PC-3 (cell line): ENCODE data around the gene MEFV. TPM values are rescaled to one million over a fixed set of nuclear protein-coding genes. Genes with fewer than 3 reads are reported as not detected.

Experiments
- ATAC-seq: fragments of 200-7000 bp; cut with Tn5 transposase; 2 replicates; pipeline ENCODE4 v1.9.1; 2020; ENCODE audit warnings: mild to moderate bottlenecking, moderate library complexity
- BruUV-seq: library from RNA; stranded (reverse); fragments of 400-500 nt; replicated peaks from 2 replicates; lab custom pipeline; 2021; lab: Mats Ljungman, UMichigan
- CTCF ChIA-PET: fragments of 300-600 bp; sonication (Branson Sonifier 250); formaldehyde crosslinking; loops from one replicate; lab custom pipeline; 2022; ENCODE audit warnings: antibody characterized with exemption; lab: Charles Lee
- POLR2A ChIA-PET: fragments of 300-600 bp; sonication (Branson Sonifier 250); formaldehyde crosslinking; loops from one replicate; lab custom pipeline; 2022; ENCODE audit warnings: antibody characterized with exemption; ENCODE audit not compliant: unreplicated experiment; lab: Charles Lee
- DNase-seq: peaks from one replicate; pipeline ENCODE4 v3.0.0-alpha.2; 2015
- H2AFZ ChIP-seq: fragments of 300-600 bp; sonication (generic); 2 replicates; pipeline ENCODE4 v1.6.0; 2016; ENCODE audit warnings: antibody characterized with exemption, low read length
- H3F3A ChIP-seq: fragments of 300-600 bp; sonication (generic); one replicate; pipeline ENCODE4 v1.6.0; 2017; ENCODE audit warnings: antibody characterized with exemption, low read length, control low read depth, mild to moderate bottlenecking; ENCODE audit not compliant: unreplicated experiment
- H3K27ac ChIP-seq: fragments of 300-600 bp; sonication (generic); 2 replicates; pipeline ENCODE4 v1.5.1; 2016; ENCODE audit warnings: mild to moderate bottlenecking, low read length
- H3K27me3 ChIP-seq: fragments of 300-600 bp; sonication (generic); 2 replicates; pipeline ENCODE4 v1.6.1; 2016; ENCODE audit warnings: low read length, mixed read lengths
- H3K36me3 ChIP-seq: fragments of 300-600 bp; sonication (generic); 2 replicates; pipeline ENCODE4 v1.6.1; 2016; ENCODE audit warnings: low read depth, mixed run types, low read length, mixed read lengths
- H3K4me1 ChIP-seq: fragments of 300-600 bp; sonication (generic); 2 replicates; pipeline ENCODE4 v1.5.1; 2016; ENCODE audit warnings: low read length; ENCODE audit not compliant: insufficient read depth
- H3K4me2 ChIP-seq: fragments of 300-600 bp; sonication (generic); 2 replicates; pipeline ENCODE4 v1.6.0; 2016; ENCODE audit warnings: low read length
- H3K4me3 ChIP-seq: fragments of 300-600 bp; sonication (generic); 2 replicates; pipeline ENCODE4 v1.5.1; 2016; ENCODE audit warnings: mild to moderate bottlenecking, low read length, mixed read lengths
- H3K79me2 ChIP-seq: fragments of 300-600 bp; sonication (generic); 2 replicates; pipeline ENCODE4 v1.6.1; 2017; ENCODE audit warnings: low read length, mixed read lengths
- H3K9ac ChIP-seq: fragments of 300-600 bp; sonication (generic); 2 replicates; pipeline ENCODE4 v1.6.0; 2016; ENCODE audit warnings: mild to moderate bottlenecking, low read length
- H3K9me2 ChIP-seq: fragments of 300-600 bp; sonication (generic); replicated peaks from 2 replicates; pipeline ENCODE4 v1.6.1; 2016; ENCODE audit warnings: mixed run types, low read length, mixed read lengths
- H3K9me3 ChIP-seq: fragments of 300-600 bp; sonication (generic); 2 replicates; pipeline ENCODE4 v1.6.1; 2016; ENCODE audit warnings: low read length, mixed read lengths
- H4K20me1 ChIP-seq: fragments of 300-600 bp; sonication (generic); 2 replicates; pipeline ENCODE4 v1.6.1; 2016; ENCODE audit warnings: low read length, mixed read lengths
- EZH2 ChIP-seq: fragments of 300-600 bp; sonication (generic); IDR thresholded peaks from one replicate; pipeline ENCODE4 v1.6.1; 2017; ENCODE audit warnings: antibody characterized with exemption, mild to moderate bottlenecking, low read length; ENCODE audit not compliant: unreplicated experiment
- EZH2phosphoT487 ChIP-seq: fragments of 300-600 bp; sonication (generic); IDR thresholded peaks from 2 replicates; pipeline ENCODE4 v1.6.1; 2018; ENCODE audit warnings: mild to moderate bottlenecking, antibody characterized with exemption, low read length, borderline replicate concordance
- intact Hi-C: fragments of 100-400 bp; cut with micrococcal nuclease; formaldehyde crosslinking; loops from 2 replicates; pipeline ENCODE4 v1.9.0; 2023
- total RNA-seq: library from RNA; depleted of rRNA; stranded (reverse); fragments of >200 nt; gene quantifications from 2 replicates; pipeline ENCODE4 v1.2.3, GENCODE V29; 2014
- TF ChIP-seq, protein P1 (sequence below): fragments of 300-600 bp; sonication (generic); conservative IDR thresholded peaks from 2 replicates; pipeline ENCODE4 v1.5.1; 2017; ENCODE audit warnings: antibody characterized with exemption, low read depth, mild to moderate bottlenecking, low read length

Gene MEFV
- total RNA-seq, 1 experiment from 2014 or later, result 0.04 TPM

DNA sequence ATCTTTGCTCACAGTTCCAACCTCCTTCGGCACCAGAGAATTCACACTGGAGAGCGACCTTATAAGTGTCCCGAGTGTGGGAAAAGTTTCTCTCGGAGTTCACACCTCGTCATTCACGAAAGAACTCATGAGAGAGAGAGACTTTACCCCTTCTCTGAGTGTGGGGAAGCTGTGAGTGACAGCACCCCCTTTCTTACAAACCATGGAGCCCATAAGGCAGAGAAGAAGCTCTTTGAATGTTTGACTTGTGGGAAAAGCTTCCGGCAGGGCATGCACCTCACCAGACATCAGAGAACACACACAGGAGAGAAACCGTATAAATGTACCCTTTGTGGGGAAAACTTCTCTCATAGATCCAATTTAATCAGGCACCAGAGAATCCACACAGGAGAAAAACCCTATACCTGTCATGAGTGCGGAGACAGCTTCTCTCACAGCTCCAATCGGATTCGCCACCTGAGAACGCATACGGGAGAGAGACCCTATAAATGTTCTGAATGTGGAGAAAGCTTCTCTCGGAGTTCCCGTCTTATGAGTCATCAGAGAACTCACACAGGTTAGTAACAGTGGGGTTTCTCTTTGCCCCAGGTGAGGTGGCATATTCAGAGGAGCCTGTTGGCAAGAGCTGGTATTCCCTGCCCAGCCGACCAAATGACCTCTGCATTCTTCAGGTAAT, 33.7 kb upstream of the MEFV start:
- ChIA-PET CTCF (no interaction called here), POLR2A (no interaction called here)
- Histone ChIP-seq H3K27me3 (no peaks in the 10 kb centered on the region), H3K9me2 (no peaks in the 10 kb centered on the region), H3K9ac (no peak overlapping the region), H3K4me3 (no peak overlapping the region), H3F3A (no peaks in the 10 kb centered on the region), H3K4me2 (no peak overlapping the region), H3K79me2 (peaks cover 57% of the 10 kb centered on the region), H3K36me3 (peaks cover 77% of the 10 kb centered on the region), H2AFZ (no peak overlapping the region), H4K20me1 (no peaks in the 10 kb centered on the region), H3K27ac (no peak overlapping the region), H3K4me1 (peaks cover 2% of the 10 kb centered on the region), H3K9me3 (peaks cover 12% of the 10 kb centered on the region)
- intact Hi-C loops, result no loop called here
- BruUV-seq, result no TSS peak
- TF ChIP-seq EZH2, result no peak
- TF ChIP-seq EZH2phosphoT487, result no peak
- TF ChIP-seq, protein P1, sequence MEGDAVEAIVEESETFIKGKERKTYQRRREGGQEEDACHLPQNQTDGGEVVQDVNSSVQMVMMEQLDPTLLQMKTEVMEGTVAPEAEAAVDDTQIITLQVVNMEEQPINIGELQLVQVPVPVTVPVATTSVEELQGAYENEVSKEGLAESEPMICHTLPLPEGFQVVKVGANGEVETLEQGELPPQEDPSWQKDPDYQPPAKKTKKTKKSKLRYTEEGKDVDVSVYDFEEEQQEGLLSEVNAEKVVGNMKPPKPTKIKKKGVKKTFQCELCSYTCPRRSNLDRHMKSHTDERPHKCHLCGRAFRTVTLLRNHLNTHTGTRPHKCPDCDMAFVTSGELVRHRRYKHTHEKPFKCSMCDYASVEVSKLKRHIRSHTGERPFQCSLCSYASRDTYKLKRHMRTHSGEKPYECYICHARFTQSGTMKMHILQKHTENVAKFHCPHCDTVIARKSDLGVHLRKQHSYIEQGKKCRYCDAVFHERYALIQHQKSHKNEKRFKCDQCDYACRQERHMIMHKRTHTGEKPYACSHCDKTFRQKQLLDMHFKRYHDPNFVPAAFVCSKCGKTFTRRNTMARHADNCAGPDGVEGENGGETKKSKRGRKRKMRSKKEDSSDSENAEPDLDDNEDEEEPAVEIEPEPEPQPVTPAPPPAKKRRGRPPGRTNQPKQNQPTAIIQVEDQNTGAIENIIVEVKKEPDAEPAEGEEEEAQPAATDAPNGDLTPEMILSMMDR, result no peak
- ATAC-seq (no peak), DNase-seq (no peak)

DNA sequence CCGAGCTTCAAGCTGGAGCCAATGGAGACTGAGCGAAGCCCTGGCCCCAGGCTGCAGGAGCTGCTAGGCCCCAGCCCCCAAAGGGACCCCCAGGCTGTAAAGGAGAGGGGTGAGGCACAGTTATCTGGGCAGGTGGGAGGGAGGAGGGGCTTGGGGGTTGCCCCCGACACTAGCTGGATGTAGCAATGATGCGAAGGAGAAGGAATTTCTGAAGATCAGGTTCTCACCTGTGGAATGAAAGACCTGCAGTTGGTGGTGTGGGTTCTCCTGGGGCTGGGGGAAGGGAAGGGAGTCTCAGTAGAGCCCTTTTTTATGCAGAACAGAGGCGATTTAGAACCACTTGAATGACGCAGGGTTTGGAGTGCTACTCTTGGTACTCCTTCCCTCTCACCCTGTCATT, 28.7 kb upstream of the MEFV start:
- H3K79me2 ChIP-seq, result peaks cover 63% of the 10 kb centered on the region
- no peak for TF ChIP-seq EZH2phosphoT487
- no peak for TF ChIP-seq EZH2
- TF ChIP-seq, protein P1, result no peak
- POLR2A ChIA-PET, result no interaction called here

More for the DNA sequence above, 28.7 kb upstream of the MEFV start:
- ATAC-seq (no peak), DNase-seq (no peak)
- peaks cover 6% of the 10 kb centered on the region for H3K4me1 ChIP-seq
- BruUV-seq, result no TSS peak
- H4K20me1 ChIP-seq, result 0 out of 2 replicates have a peak, but pooled peaks cover 8% of the 10 kb centered on the region
- H3K9me3 ChIP-seq, result peaks cover 8% of the 10 kb centered on the region
- peak overlapping the region; percentile 97; the same call in 1 of the 2 replicates for H3K9ac ChIP-seq
- H3K4me2 ChIP-seq, result peak overlapping the region; percentile 95
- no peak overlapping the region for H3K27ac ChIP-seq
- no peak overlapping the region for H2AFZ ChIP-seq
- H3F3A ChIP-seq, result no peaks in the 10 kb centered on the region
- peak overlapping the region; percentile 76 for H3K4me3 ChIP-seq
- H3K27me3 ChIP-seq, result no peaks in the 10 kb centered on the region
- H3K36me3 ChIP-seq, result peaks cover 43% of the 10 kb centered on the region
- H3K9me2 ChIP-seq, result no peaks in the 10 kb centered on the region
- intact Hi-C loops, result no loop called here
- CTCF ChIA-PET, result no interaction called here
